Coronary artery (tissue), 2 donors: ENCODE measurements around the gene GPC6.

ENCODE experiments used
- DNase-seq: peaks from one replicate; pipeline ENCODE4 v3.0.0-alpha.2; 2017; ENCODE audit warnings: low spot score
- H3K27ac ChIP-seq, 2 donors: fragments of 200-600 bp; sonication (generic); one replicate each; pipeline ENCODE4 v1.5.1; 2016 to 2019
- H3K4me3 ChIP-seq: fragments of 200-600 bp; sonication (generic); 2 replicates; pipeline ENCODE4 v1.5.1; 2016; ENCODE audit warnings: mild to moderate bottlenecking, moderate library complexity
- CTCF ChIP-seq: fragments of 200-600 bp; sonication (generic); IDR thresholded peaks from one replicate; pipeline ENCODE4 v1.5.1; 2019; ENCODE audit warnings: antibody characterized with exemption

The GPC6 gene

DNA sequence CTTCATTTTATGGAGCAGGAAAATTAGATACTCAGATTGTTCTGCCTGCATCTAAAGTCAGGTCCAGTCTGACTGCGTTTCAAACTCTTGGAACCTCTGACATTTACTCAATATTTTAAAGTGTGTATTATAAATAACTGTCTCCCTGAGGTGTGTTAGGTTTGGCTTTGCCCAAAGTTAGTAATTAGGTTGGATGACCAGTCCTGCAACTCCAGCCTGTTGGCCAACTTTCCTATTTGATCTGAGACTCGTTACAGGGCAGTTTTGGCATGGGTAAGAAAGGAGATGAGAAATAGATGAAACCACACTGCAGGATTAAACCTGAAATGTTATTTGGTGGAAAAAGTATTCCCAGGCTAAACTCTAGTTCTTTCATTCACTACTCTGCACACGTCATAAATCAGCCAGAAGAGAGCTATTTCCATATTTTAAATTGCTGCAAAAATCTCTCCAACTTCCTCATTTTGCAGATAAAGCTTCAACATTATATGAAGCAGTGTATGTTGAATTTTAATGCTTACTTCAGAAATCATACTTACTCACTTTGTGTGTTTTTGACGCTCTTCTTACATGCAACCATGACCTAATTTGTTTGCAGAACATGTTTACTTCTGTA is 895.8 kb downstream of the GPC6 start:
- TF ChIP-seq CTCF, result no peak
- DNase-seq, result no peak
- no peak overlapping the region for H3K4me3 ChIP-seq

GRCh38 chr13:94123557-94123956 is 897.0 kb downstream of the GPC6 start:
- DNase-seq, result no peak
- no peak overlapping the region for H3K27ac ChIP-seq
- no peak for TF ChIP-seq CTCF
- H3K4me3 ChIP-seq, result no peak overlapping the region

More for the DNA sequence above, 895.8 kb downstream of the GPC6 start:
- H3K27ac ChIP-seq, result no peak overlapping the region

GRCh38 chr13:94128430-94128829 is 901.8 kb downstream of the GPC6 start:
- no peak overlapping the region for H3K27ac ChIP-seq
- DNase-seq, result no peak
- no peak for TF ChIP-seq CTCF
- no peak overlapping the region for H3K4me3 ChIP-seq

DNA sequence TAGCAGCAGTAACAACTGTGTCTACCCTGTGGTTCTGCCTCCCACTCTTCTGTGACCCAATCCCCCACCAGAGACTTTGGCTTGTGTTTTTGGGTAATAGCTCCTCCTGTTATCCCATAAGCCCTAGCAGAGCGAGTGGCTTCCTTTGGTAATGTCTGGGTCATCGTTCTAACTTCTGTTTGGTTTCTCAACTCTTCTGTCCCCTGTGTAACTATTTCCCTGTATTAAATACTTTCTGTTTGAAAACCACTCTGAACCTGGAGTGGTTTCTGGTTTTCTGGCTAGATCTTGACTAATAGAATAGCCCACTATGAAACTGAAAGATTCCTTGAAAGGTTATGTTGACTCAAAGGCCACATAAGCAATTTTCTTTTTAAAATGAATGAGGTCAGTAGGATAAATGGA is 902.9 kb downstream of the GPC6 start:
- Histone ChIP-seq H3K27ac (peak overlapping the region in 1 of 2 donors; percentile 21), H3K4me3 (no peak overlapping the region)
- no peak for DNase-seq
- TF ChIP-seq CTCF, result no peak

DNA sequence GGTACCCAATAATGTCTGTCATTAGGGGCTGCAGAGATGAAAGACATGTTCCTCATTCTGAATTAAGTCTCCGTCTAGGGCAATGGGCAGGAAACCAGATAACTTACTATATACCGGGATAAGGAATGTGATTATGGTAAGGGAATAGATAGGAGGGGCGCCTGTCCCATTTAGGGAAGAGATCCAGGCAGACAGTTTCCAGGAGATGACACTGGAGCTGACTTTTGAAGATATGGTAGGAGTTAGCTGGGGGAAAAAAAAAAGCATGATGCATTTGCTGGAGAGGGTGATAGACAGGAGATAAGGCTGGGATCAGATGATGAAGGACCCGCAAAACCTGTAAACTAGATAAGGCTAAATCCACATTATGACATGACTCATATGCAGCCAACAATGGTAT is 912.2 kb downstream of the GPC6 start:
- no peak for TF ChIP-seq CTCF
- no peak for DNase-seq
- H3K27ac ChIP-seq, result no peak overlapping the region
- H3K4me3 ChIP-seq, result no peak overlapping the region

GRCh38 chr13:94139393-94139995 is 912.9 kb downstream of the GPC6 start:
- H3K4me3 ChIP-seq, result no peak overlapping the region
- no peak for TF ChIP-seq CTCF
- no peak overlapping the region for H3K27ac ChIP-seq
- DNase-seq, result no peak

GRCh38 chr13:94140027-94140426 is 913.4 kb downstream of the GPC6 start:
- no peak for TF ChIP-seq CTCF
- no peak overlapping the region for H3K4me3 ChIP-seq
- H3K27ac ChIP-seq, result no peak overlapping the region
- DNase-seq, result no peak
